GM12878 (cell line): ENCODE data around the gene DDC. TPM values are rescaled to one million over a fixed set of nuclear protein-coding genes. Genes with fewer than 3 reads are reported as not detected.

Source experiments
- ATAC-seq: fragments of 200-7000 bp; cut with Tn5 transposase; 3 replicates; pipeline ENCODE4 v1.9.1; 2020; ENCODE audit warnings: mild to moderate bottlenecking, moderate library complexity
- BruUV-seq: library from RNA; stranded (reverse); fragments of 400-500 nt; replicated peaks from 2 replicates; lab custom pipeline; 2021; lab: Mats Ljungman, UMichigan
- CTCF ChIA-PET: fragments of 300-600 bp; sonication (Branson Sonifier 250); formaldehyde crosslinking; extraction: SDS; loops from one replicate; lab custom pipeline; 2021; ENCODE audit warnings: inconsistent platforms; lab: Yijun Ruan, JAX
- POLR2A ChIA-PET: fragments of 350-600 bp; formaldehyde crosslinking; extraction: SDS; loops from one replicate; lab custom pipeline; 2021; ENCODE audit warnings: inconsistent platforms; lab: Charles Lee
- RAD21 ChIA-PET: fragments of 300-600 bp; sonication (Branson Sonifier 250); formaldehyde crosslinking; loops from one replicate; lab custom pipeline; 2023; ENCODE audit warnings: antibody characterized with exemption; ENCODE audit not compliant: unreplicated experiment; lab: Charles Lee
- SMC1A ChIA-PET: fragments of 300-600 bp; sonication (Branson Sonifier 250); formaldehyde crosslinking; loops from one replicate; lab custom pipeline; 2023; ENCODE audit not compliant: unreplicated experiment, uncharacterized antibody; lab: Charles Lee
- DNase-seq: peaks from one replicate; pipeline ENCODE4 v3.0.0-alpha.2; 2011; ENCODE audit warnings: low read depth, low spot score
- FAIRE-seq: peaks from 3 replicates; lab custom pipeline; 2011; peaks lifted over from hg19 to GRCh38; lab: Jason Lieb, UNC
- H2AFZ ChIP-seq: 2 replicates; pipeline ENCODE4 v1.6.0; 2011; ENCODE audit warnings: low read depth, low read length, control low read depth; ENCODE audit not compliant: control insufficient read depth
- H3K27ac ChIP-seq: 2 replicates; pipeline ENCODE4 v1.5.1; 2011; ENCODE audit warnings: control low read depth; ENCODE audit not compliant: control insufficient read depth, insufficient read depth
- H3K27me3 ChIP-seq, 2 experiments: replicated peaks in 1 of 2; 2 replicates each; pipeline versions ENCODE4 v1.6.0 to v1.6.1; 2011; ENCODE audit warnings: low read length in 1 of 2; ENCODE audit not compliant: control insufficient read depth in 2 of 2, insufficient read depth in 2 of 2
- H3K36me3 ChIP-seq, 2 experiments: 2 replicates each; pipeline ENCODE4 v1.5.1; 2011; ENCODE audit warnings: low read length in 1 of 2; ENCODE audit not compliant: control insufficient read depth in 2 of 2, insufficient read depth in 2 of 2
- H3K4me1 ChIP-seq: 2 replicates; pipeline ENCODE4 v1.6.1; 2011; ENCODE audit warnings: mild to moderate bottlenecking, low read length, moderate library complexity, mixed read lengths; ENCODE audit not compliant: control insufficient read depth, insufficient read depth
- H3K4me2 ChIP-seq: 2 replicates; pipeline ENCODE4 v1.6.0; 2011; ENCODE audit warnings: control low read depth; ENCODE audit not compliant: control insufficient read depth, insufficient read depth
- H3K4me3 ChIP-seq: fragments of 200-600 bp; sonication (generic); 2 replicates; pipeline ENCODE4 v1.5.1; 2016
- H3K79me2 ChIP-seq: 2 replicates; pipeline ENCODE4 v1.6.0; 2011; ENCODE audit warnings: low read length; ENCODE audit not compliant: control insufficient read depth, insufficient read depth
- H3K9ac ChIP-seq: 2 replicates; pipeline ENCODE4 v1.8.0; 2011; ENCODE audit warnings: low read length, control low read depth, mixed read lengths; ENCODE audit not compliant: control insufficient read depth, insufficient read depth
- H3K9me3 ChIP-seq: replicated peaks from 3 replicates; pipeline ENCODE4 v1.5.1; 2011; ENCODE audit warnings: mild to moderate bottlenecking, low read length; ENCODE audit not compliant: control insufficient read depth, insufficient read depth
- H4K20me1 ChIP-seq: 2 replicates; pipeline ENCODE4 v1.6.0; 2011; ENCODE audit not compliant: control insufficient read depth, insufficient read depth
- CBX3 ChIP-seq: fragments of 200-600 bp; sonication (generic); IDR thresholded peaks from 2 replicates; pipeline ENCODE4 v1.6.1; 2016; ENCODE audit warnings: low read depth, borderline replicate concordance
- NBN ChIP-seq: fragments of 450-650 bp; IDR thresholded peaks from 2 replicates; pipeline ENCODE4 v1.6.1; 2016
- NR2F1 ChIP-seq: fragments of 450-650 bp; conservative IDR thresholded peaks from 2 replicates; pipeline ENCODE4 v1.6.1; 2017; ENCODE audit warnings: mild to moderate bottlenecking
- RCOR1 ChIP-seq: conservative IDR thresholded peaks from 2 replicates; pipeline ENCODE4 v1.6.1; 2012; ENCODE audit warnings: low read depth, low read length, improper control_type of control experiment
- SMAD1 ChIP-seq: fragments of 450-650 bp; IDR thresholded peaks from 2 replicates; pipeline ENCODE4 v1.6.1; 2018; ENCODE audit warnings: mild to moderate bottlenecking, low read depth; ENCODE audit not compliant: partially characterized antibody
- WGBS: methylation state at CpG from one replicate; pipeline ENCODE4 v1.1.6; 2016; ENCODE audit warnings: low lambda C conversion rate; ENCODE audit not compliant: insufficient replicate concordance, insufficient coverage; ENCODE audit errors: missing lambda C conversion rate; 5-methylcytosine and 5-hydroxymethylcytosine counted together
- in situ Hi-C: fragments of 300-500 bp; cut with MboI; formaldehyde crosslinking; loops from 9 replicates; pipeline ENCODE4 v1.14.3; 2018; ENCODE audit warnings: mixed read lengths
- intact Hi-C: fragments of 100-400 bp; cut with micrococcal nuclease; formaldehyde crosslinking; loops from one replicate; pipeline ENCODE4 v1.14.2; 2022; ENCODE audit not compliant: unreplicated experiment
- polyA plus RNA-seq, 11 experiments: library from polyadenylated mRNA; depleted of rRNA in 4 of 11; unstranded in 6 of 11; stranded (reverse) in 5 of 11; fragments of >200 nt; fragmentation: Nextera tagmentation in 4 of 11; fragmentation: Illumina TruSeq in 1 of 11; extraction: Ambion mirVana in 4 of 11; extraction: Trizol in 1 of 11; gene quantifications; 1 replicate in 1 of 11; 2 replicates in 10 of 11; pipeline versions ENCODE4 v1.2.1 to v1.2.3, GENCODE V29; 2011 to 2016; ENCODE audit warnings: inconsistent platforms in 2 of 11, missing spikeins in 2 of 11, low read depth in 1 of 11
- total RNA-seq, 4 experiments: library from RNA; depleted of rRNA in 3 of 4; stranded (reverse); fragments of >200 nt in 3 of 4; fragmentation: Illumina TruSeq in 1 of 4; extraction: Trizol in 1 of 4; gene quantifications; 2 replicates each; pipeline versions ENCODE4 v1.2.1 to v1.2.3, GENCODE V29; 2013 to 2021
- TF ChIP-seq, protein P1 (sequence below): IDR thresholded peaks from 2 replicates; pipeline ENCODE4 v1.6.1; 2012; ENCODE audit warnings: improper control_type of control experiment, low read depth, low read length; ENCODE audit not compliant: insufficient replicate concordance

Gene DDC
- total and polyA plus RNA-seq, 10 of the 15 experiments (the other 5 are each of a cell fraction or from before 2014, with no cell fraction given) = not detected

DNA sequence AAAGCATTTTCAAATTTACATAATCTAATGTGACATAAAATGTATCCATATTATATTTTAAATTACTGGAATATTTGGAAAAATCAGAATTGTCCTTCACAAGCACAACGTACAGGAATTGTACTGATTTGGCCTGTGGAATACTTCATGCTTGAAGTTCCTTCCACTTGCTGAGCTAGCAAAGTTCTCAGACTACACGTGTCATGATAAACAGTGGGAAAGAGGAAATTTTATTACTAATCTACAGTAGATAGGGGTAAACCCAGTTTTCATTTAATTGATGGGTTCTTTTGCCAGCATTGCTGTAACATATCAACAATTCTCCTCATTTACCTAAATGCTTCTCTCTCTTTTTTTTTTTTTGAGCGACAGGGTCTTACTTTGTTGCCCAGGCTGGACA is 69.5 kb downstream of the DDC start (continued):
- TF ChIP-seq, protein P1, sequence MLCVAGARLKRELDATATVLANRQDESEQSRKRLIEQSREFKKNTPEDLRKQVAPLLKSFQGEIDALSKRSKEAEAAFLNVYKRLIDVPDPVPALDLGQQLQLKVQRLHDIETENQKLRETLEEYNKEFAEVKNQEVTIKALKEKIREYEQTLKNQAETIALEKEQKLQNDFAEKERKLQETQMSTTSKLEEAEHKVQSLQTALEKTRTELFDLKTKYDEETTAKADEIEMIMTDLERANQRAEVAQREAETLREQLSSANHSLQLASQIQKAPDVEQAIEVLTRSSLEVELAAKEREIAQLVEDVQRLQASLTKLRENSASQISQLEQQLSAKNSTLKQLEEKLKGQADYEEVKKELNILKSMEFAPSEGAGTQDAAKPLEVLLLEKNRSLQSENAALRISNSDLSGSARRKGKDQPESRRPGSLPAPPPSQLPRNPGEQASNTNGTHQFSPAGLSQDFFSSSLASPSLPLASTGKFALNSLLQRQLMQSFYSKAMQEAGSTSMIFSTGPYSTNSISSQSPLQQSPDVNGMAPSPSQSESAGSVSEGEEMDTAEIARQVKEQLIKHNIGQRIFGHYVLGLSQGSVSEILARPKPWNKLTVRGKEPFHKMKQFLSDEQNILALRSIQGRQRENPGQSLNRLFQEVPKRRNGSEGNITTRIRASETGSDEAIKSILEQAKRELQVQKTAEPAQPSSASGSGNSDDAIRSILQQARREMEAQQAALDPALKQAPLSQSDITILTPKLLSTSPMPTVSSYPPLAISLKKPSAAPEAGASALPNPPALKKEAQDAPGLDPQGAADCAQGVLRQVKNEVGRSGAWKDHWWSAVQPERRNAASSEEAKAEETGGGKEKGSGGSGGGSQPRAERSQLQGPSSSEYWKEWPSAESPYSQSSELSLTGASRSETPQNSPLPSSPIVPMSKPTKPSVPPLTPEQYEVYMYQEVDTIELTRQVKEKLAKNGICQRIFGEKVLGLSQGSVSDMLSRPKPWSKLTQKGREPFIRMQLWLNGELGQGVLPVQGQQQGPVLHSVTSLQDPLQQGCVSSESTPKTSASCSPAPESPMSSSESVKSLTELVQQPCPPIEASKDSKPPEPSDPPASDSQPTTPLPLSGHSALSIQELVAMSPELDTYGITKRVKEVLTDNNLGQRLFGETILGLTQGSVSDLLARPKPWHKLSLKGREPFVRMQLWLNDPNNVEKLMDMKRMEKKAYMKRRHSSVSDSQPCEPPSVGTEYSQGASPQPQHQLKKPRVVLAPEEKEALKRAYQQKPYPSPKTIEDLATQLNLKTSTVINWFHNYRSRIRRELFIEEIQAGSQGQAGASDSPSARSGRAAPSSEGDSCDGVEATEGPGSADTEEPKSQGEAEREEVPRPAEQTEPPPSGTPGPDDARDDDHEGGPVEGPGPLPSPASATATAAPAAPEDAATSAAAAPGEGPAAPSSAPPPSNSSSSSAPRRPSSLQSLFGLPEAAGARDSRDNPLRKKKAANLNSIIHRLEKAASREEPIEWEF = no peak
- TF ChIP-seq CBX3 = no peak

DNA sequence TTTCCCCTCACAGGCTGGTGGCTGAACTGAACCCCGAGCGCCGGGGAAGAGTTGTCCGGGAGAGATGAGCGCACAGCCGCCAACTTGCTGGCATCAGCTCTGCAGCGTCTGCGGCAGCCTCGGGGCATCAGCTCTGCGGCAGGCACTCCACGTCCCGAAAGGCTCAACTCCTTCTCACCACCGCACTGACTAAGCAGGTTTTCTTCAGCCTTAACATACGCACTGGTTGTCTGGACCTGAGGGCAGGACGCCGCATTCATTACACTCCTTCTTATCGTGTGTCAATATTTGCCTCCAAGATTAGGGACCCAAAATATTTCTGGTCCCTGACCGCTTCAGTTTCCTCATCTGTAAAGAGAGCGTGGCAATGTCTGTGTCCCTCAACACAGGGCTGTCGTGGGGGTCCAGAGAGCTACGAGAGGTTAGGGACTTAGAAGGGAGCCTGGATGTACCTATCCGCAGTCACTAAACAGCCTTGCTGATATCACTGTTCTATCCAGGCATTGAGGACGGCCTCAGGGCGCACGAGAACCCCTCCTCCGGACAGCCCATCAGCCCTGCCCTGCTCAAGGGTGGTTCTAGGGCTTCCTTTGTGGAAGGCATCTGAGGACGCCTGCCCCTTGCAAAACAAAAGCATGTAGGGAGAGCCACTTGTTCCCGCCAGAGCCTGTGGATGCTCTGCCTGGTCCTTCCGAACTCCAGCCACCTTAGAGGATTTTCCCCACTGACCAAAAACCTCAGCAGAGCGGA is 72.3 kb downstream of the DDC start:
- Histone ChIP-seq H3K9ac (no peak overlapping the region), H3K27me3 (peaks cover 3 to 5% of the 10 kb centered on the region in 2 experiments; a peak in 3 of 4 replicates), H3K79me2 (no peaks in the 10 kb centered on the region), H3K4me3 (no peak overlapping the region)
- POLR2A ChIA-PET = no interaction called here
- BruUV-seq = no TSS peak
- TF ChIP-seq RCOR1 (no peak), NR2F1 (no peak), NBN (no peak), SMAD1 (no peak)
- TF ChIP-seq, all 136 proteins: peak for 0
- no peak for FAIRE-seq
- H3K27ac ChIP-seq = no peak overlapping the region
- 49% methylated on average over 30 of the region's 30 CpGs for WGBS
- no peak overlapping the region for H3K4me2 ChIP-seq
- H2AFZ ChIP-seq = no peak overlapping the region
- ChIA-PET SMC1A (no interaction called here), RAD21 (no interaction called here), CTCF (no interaction called here)
- no peaks in the 10 kb centered on the region for H4K20me1 ChIP-seq
- no peaks in the 10 kb centered on the region for H3K36me3 ChIP-seq
- in situ Hi-C loops = no loop called here
- H3K9me3 ChIP-seq = no peaks in the 10 kb centered on the region
- H3K4me1 ChIP-seq = no peaks in the 10 kb centered on the region
- intact Hi-C loops = no loop called here
- no peak for ATAC-seq
- DNase-seq = no peak
